HepG2 (cell line): ENCODE data around the gene TMEM222. TPM values are rescaled to one million over a fixed set of nuclear protein-coding genes. Genes with fewer than 3 reads are reported as not detected.

ENCODE experiments used
- ATAC-seq: fragments of 200-7000 bp; cut with Tn5 transposase; 3 replicates; pipeline ENCODE4 v1.9.1; 2020; ENCODE audit warnings: mild to moderate bottlenecking, moderate library complexity
- BruUV-seq: library from RNA; stranded (reverse); fragments of 400-500 nt; replicated peaks from 2 replicates; lab custom pipeline; 2021; lab: Mats Ljungman, UMichigan
- CTCF ChIA-PET: fragments of 300-600 bp; formaldehyde crosslinking; extraction: SDS; loops from one replicate; lab custom pipeline; 2021; ENCODE audit warnings: low total read pairs, inconsistent platforms, low intra/inter-chr PET ratio; lab: Yijun Ruan, JAX
- POLR2A ChIA-PET: fragments of 350-600 bp; sonication (Branson Sonifier 250); formaldehyde crosslinking; loops from one replicate; lab custom pipeline; 2020; ENCODE audit warnings: antibody characterized with exemption, inconsistent platforms; lab: Yijun Ruan, JAX
- DNase-seq: peaks from one replicate; pipeline ENCODE4 v3.0.0-alpha.2; 2015; ENCODE audit warnings: low spot score
- FAIRE-seq: peaks from 3 replicates; lab custom pipeline; 2011; peaks lifted over from hg19 to GRCh38; lab: Jason Lieb, UNC
- H2AFZ ChIP-seq: one replicate; pipeline ENCODE4 v1.6.1; 2011; ENCODE audit warnings: low read length, inconsistent platforms
- H3K27ac ChIP-seq: fragments of 300-600 bp; 3 replicates; pipeline ENCODE4 v1.8.0; 2011; ENCODE audit warnings: mixed run types, mild to moderate bottlenecking, mixed read lengths, low read length, inconsistent platforms; ENCODE audit not compliant: insufficient read depth; ENCODE audit errors: extremely low read length
- H3K27me3 ChIP-seq, 2 experiments: fragments of 200-600 bp in 1 of 2; 2 replicates in 1 of 2; 3 replicates in 1 of 2; pipeline versions ENCODE4 v1.6.0 to v1.8.0; 2011; ENCODE audit warnings: low read length in 2 of 2, mild to moderate bottlenecking in 2 of 2, moderate library complexity in 2 of 2, inconsistent platforms in 1 of 2; ENCODE audit not compliant: insufficient read depth in 2 of 2, control insufficient read depth in 1 of 2
- H3K36me3 ChIP-seq, 2 experiments: fragments of 200-600 bp in 1 of 2; replicated peaks in 1 of 2; 2 replicates in 1 of 2; 3 replicates in 1 of 2; pipeline versions ENCODE4 v1.5.1 to v1.8.0; 2011; ENCODE audit warnings: low read length in 2 of 2, inconsistent platforms in 1 of 2; ENCODE audit not compliant: insufficient read depth in 2 of 2, control insufficient read depth in 1 of 2
- H3K4me1 ChIP-seq: 2 replicates; pipeline ENCODE4 v1.5.1; 2012; ENCODE audit warnings: low read length, inconsistent platforms; ENCODE audit not compliant: insufficient read depth
- H3K4me2 ChIP-seq: 2 replicates; pipeline ENCODE4 v1.6.0; 2011; ENCODE audit warnings: low read depth, low read length, inconsistent platforms
- H3K4me3 ChIP-seq, 3 experiments: fragments of 200-600 bp in 1 of 3; sonication (generic), shearing (Covaris generic) in 1 of 3; replicated peaks in 1 of 3; 2 replicates each; pipeline ENCODE4 v1.5.1; 2011 to 2016; ENCODE audit warnings: low read length in 3 of 3, inconsistent platforms in 2 of 3, low read depth in 2 of 3, mild to moderate bottlenecking in 2 of 3, control low read depth in 1 of 3, mixed read lengths in 1 of 3; ENCODE audit not compliant: insufficient read depth in 1 of 3
- H3K79me2 ChIP-seq: one replicate; pipeline ENCODE4 v1.6.1; 2011; ENCODE audit warnings: low read length, inconsistent platforms; ENCODE audit not compliant: insufficient read depth
- H3K9ac ChIP-seq: 2 replicates; pipeline ENCODE4 v1.6.0; 2011; ENCODE audit warnings: mild to moderate bottlenecking, low read depth, low read length, inconsistent platforms; ENCODE audit not compliant: insufficient read depth
- H3K9me3 ChIP-seq: 2 replicates; pipeline ENCODE4 v1.5.1; 2012; ENCODE audit warnings: mild to moderate bottlenecking, low read length
- H4K20me1 ChIP-seq: 2 replicates; pipeline ENCODE4 v1.6.0; 2011; ENCODE audit warnings: inconsistent platforms, mild to moderate bottlenecking, low read length, moderate library complexity; ENCODE audit not compliant: insufficient read depth
- AGO1 ChIP-seq: fragments of 200-400 bp; formaldehyde crosslinking; IDR thresholded peaks from 2 replicates; pipeline ENCODE4 v1.6.1; 2017; ENCODE audit warnings: mild to moderate bottlenecking, low read depth, low read length, moderate library complexity; ENCODE audit not compliant: poor library complexity, severe bottlenecking
- HES4 ChIP-seq: sonication (generic); formaldehyde crosslinking; IDR thresholded peaks from 2 replicates; pipeline ENCODE4 v1.9.0; 2021; ENCODE audit warnings: mild to moderate bottlenecking, missing genetic modification reagents, borderline replicate concordance
- IKZF1 ChIP-seq: fragments of 450-650 bp; IDR thresholded peaks from 2 replicates; pipeline ENCODE4 v1.7.1; 2016
- KLF12 ChIP-seq: sonication (generic); formaldehyde crosslinking; IDR thresholded peaks from 2 replicates; pipeline ENCODE4 v1.4.0; 2020; ENCODE audit warnings: missing genetic modification reagents, borderline replicate concordance
- MAZ ChIP-seq, 2 experiments: sonication (generic) in 1 of 2; formaldehyde crosslinking in 1 of 2; IDR thresholded peaks; 2 replicates each; pipeline versions ENCODE4 v1.5.0 to v1.6.1; 2012 to 2020; ENCODE audit warnings: low read depth in 2 of 2, mild to moderate bottlenecking in 2 of 2, borderline replicate concordance in 1 of 2, improper control_type of control experiment in 1 of 2, low read length in 1 of 2, missing genetic modification reagents in 1 of 2, moderate library complexity in 1 of 2
- MTF1 ChIP-seq: sonication (generic); formaldehyde crosslinking; IDR thresholded peaks from 2 replicates; pipeline ENCODE4 v1.5.0; 2020; ENCODE audit warnings: missing genetic modification reagents
- NFKBIZ ChIP-seq: IDR thresholded peaks from 2 replicates; pipeline ENCODE4 v1.6.1; 2018; ENCODE audit warnings: missing genetic modification reagents, missing compliant biosample characterization
- SRF ChIP-seq: IDR thresholded peaks from 2 replicates; pipeline ENCODE4 v1.6.1; 2011; ENCODE audit warnings: mild to moderate bottlenecking, low read depth, low read length, moderate library complexity
- TBL1XR1 ChIP-seq: fragments of 150-350 bp; IDR thresholded peaks from 2 replicates; pipeline ENCODE4 v1.6.1; 2014; ENCODE audit warnings: borderline replicate concordance, low read length; ENCODE audit not compliant: partially characterized antibody
- ZNF232 ChIP-seq: sonication (generic); formaldehyde crosslinking; IDR thresholded peaks from 2 replicates; pipeline ENCODE4 v1.4.0; 2020; ENCODE audit warnings: missing genetic modification reagents, borderline replicate concordance
- ZNF317 ChIP-seq: sonication (generic); formaldehyde crosslinking; IDR thresholded peaks from 2 replicates; pipeline ENCODE4 v1.5.0; 2020; ENCODE audit warnings: mild to moderate bottlenecking, missing genetic modification reagents
- ZNF343 ChIP-seq: sonication (generic); formaldehyde crosslinking; IDR thresholded peaks from 2 replicates; pipeline ENCODE4 v1.4.0; 2020; ENCODE audit warnings: mild to moderate bottlenecking, missing genetic modification reagents
- ZNF367 ChIP-seq: sonication (generic); formaldehyde crosslinking; IDR thresholded peaks from 2 replicates; pipeline ENCODE4 v1.4.0; 2020; ENCODE audit warnings: missing genetic modification reagents, borderline replicate concordance
- ZNF430 ChIP-seq: sonication (generic); formaldehyde crosslinking; IDR thresholded peaks from 2 replicates; pipeline ENCODE4 v1.9.0; 2021; ENCODE audit warnings: mild to moderate bottlenecking, missing genetic modification reagents
- ZNF547 ChIP-seq: sonication (generic); formaldehyde crosslinking; IDR thresholded peaks from 2 replicates; pipeline ENCODE4 v1.5.1; 2020; ENCODE audit warnings: mild to moderate bottlenecking, missing genetic modification reagents
- ZNF552 ChIP-seq: sonication (generic); formaldehyde crosslinking; IDR thresholded peaks from 2 replicates; pipeline ENCODE4 v1.9.0; 2022; ENCODE audit warnings: missing genetic modification reagents, mild to moderate bottlenecking, borderline replicate concordance
- ZNF772 ChIP-seq: sonication (generic); formaldehyde crosslinking; IDR thresholded peaks from 2 replicates; pipeline ENCODE4 v1.5.0; 2020; ENCODE audit warnings: mild to moderate bottlenecking, missing genetic modification reagents
- WGBS: methylation state at CpG from one replicate; pipeline ENCODE4 v1.1.6; 2017; ENCODE audit warnings: low lambda C conversion rate; 5-methylcytosine and 5-hydroxymethylcytosine counted together
- in situ Hi-C: cut with HindIII; loops from 2 replicates; pipeline ENCODE4 v1.10.0; 2017; ENCODE audit warnings: low pct_unique_long_range_greater_than_20kb; ENCODE audit not compliant: extremely low pct_ligation_motif_present
- intact Hi-C: fragments of 100-400 bp; cut with micrococcal nuclease; formaldehyde crosslinking; loops from one replicate; pipeline ENCODE4 v1.10.0; 2022; ENCODE audit not compliant: unreplicated experiment
- polyA plus RNA-seq, 8 experiments: library from polyadenylated mRNA; depleted of rRNA in 3 of 8; stranded (reverse) in 7 of 8; unstranded in 1 of 8; fragments of >200 nt; fragmentation: Illumina TruSeq in 4 of 8; extraction: Trizol in 4 of 8; gene quantifications; 2 replicates each; pipeline versions ENCODE4 v1.2.1 to v1.2.3, GENCODE V29; 2011 to 2016; ENCODE audit warnings: low read depth in 4 of 8, missing spikeins in 1 of 8, mixed read lengths in 1 of 8; ENCODE audit not compliant: insufficient read depth in 1 of 8
- total RNA-seq, 5 experiments: library from RNA; depleted of rRNA; stranded (reverse); fragments of >200 nt; fragmentation: Illumina TruSeq; extraction: Trizol; gene quantifications; 2 replicates each; pipeline ENCODE4 v1.2.3, GENCODE V29; 2016; ENCODE audit warnings: low read depth in 1 of 5
- TF ChIP-seq, protein P1 (sequence below): sonication (generic); formaldehyde crosslinking; IDR thresholded peaks from 2 replicates; pipeline ENCODE4 v1.4.0; 2020; ENCODE audit warnings: missing genetic modification reagents

Gene TMEM222
- total and polyA plus RNA-seq, 2 of the 13 experiments (the other 11 are each of a cell fraction or from before 2014, with no cell fraction given), result 22.7 to 29.6 TPM

DNA sequence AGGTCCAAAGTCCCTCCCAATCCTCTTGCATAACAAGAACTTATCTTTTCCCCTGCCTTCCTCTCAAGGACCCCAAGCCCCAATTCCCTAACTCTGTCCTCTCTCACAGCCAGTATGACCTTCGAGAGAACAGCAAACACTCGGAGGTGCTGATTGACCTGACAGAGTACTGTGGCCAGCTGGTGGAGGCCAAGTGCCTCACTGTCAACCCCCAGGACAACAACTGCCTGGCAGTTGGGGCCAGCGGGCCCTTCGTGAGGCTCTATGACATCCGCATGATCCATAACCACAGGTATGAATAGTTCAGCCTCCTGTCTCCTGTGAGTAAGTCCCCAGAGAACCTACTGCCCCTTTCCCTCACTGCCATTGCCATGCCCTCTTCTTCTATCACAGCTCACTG lies 29.9 kb upstream of the TMEM222 start (continued):
- no peak for TF ChIP-seq AGO1
- TF ChIP-seq SRF, result no peak
- TF ChIP-seq MAZ (IDR thresholded peaks at IDR 0.05; ENCODE audit: borderline replicate concordance, low read depth, low read length), result no peak
- no peak for TF ChIP-seq MAZ (CRISPR knock-in tag; IDR thresholded peaks at IDR 0.05; ENCODE audit: low read depth)
- TF ChIP-seq HES4 (CRISPR knock-in tag), result no peak
- TF ChIP-seq, protein P1, sequence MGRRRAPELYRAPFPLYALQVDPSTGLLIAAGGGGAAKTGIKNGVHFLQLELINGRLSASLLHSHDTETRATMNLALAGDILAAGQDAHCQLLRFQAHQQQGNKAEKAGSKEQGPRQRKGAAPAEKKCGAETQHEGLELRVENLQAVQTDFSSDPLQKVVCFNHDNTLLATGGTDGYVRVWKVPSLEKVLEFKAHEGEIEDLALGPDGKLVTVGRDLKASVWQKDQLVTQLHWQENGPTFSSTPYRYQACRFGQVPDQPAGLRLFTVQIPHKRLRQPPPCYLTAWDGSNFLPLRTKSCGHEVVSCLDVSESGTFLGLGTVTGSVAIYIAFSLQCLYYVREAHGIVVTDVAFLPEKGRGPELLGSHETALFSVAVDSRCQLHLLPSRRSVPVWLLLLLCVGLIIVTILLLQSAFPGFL, result no peak

DNA sequence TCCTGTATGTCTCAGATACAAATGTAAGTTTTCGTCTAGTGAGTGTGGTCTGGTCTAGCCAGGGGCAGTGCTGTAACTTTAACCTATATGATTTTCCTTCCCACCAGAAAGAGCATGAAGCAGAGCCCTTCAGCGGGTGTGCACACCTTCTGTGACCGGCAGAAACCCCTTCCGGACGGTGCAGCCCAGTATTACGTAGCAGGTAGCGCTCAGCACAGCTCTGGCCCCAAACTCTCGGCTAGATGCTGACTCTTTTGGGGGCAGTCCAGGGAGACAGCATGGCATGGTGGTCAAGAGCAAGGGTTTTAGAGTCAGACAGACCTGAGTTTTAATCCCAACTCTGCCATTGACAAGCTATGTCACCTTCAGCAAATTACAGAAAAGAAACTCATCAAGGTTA lies 28.0 kb upstream of the TMEM222 start:
- DNase-seq (no peak), FAIRE-seq (no peak), ATAC-seq (no peak)
- no peak overlapping the region for H2AFZ ChIP-seq
- no peaks in the 10 kb centered on the region; the same call in 1 of the 2 replicates for H3K4me1 ChIP-seq
- BruUV-seq, result no TSS peak
- POLR2A ChIA-PET, result no interaction called here
- no peak overlapping the region for H3K27ac ChIP-seq
- H3K79me2 ChIP-seq, result no peaks in the 10 kb centered on the region
- H3K36me3 ChIP-seq, result peaks cover 0 to 24% of the 10 kb centered on the region in 2 experiments; a peak in 2 of 5 replicates
- H3K4me3 ChIP-seq, result no peak overlapping the region
- CTCF ChIA-PET, result no interaction called here
- 93% methylated on average over 8 of the region's 8 CpGs for WGBS
- H3K27me3 ChIP-seq, result no peaks in the 10 kb centered on the region
- no peak for TF ChIP-seq ZNF343 (CRISPR knock-in tag)
- TF ChIP-seq ZNF317 (CRISPR knock-in tag), result no peak
- no peak for TF ChIP-seq ZNF772 (CRISPR knock-in tag)
- no peak for TF ChIP-seq KLF12 (CRISPR knock-in tag)
- no peak for TF ChIP-seq TBL1XR1
- no peak for TF ChIP-seq ZNF232 (CRISPR knock-in tag)
- TF ChIP-seq NFKBIZ (CRISPR knock-in tag), result no peak
- TF ChIP-seq MTF1 (CRISPR knock-in tag), result no peak
- no peak for TF ChIP-seq ZNF552 (CRISPR knock-in tag)
- no peak for TF ChIP-seq IKZF1
- TF ChIP-seq ZNF367 (CRISPR knock-in tag), result no peak
- no peak for TF ChIP-seq ZNF547 (CRISPR knock-in tag)
- TF ChIP-seq ZNF430 (CRISPR knock-in tag), result no peak
- in situ Hi-C loops (loop anchor here (10.0 kb wide), 1 partner anchor 311 kb away; the partner anchor contains the start of gene AHDC1), intact Hi-C loops (no loop called here)
- no peak overlapping the region for H3K9ac ChIP-seq
- H4K20me1 ChIP-seq, result no peaks in the 10 kb centered on the region
- H3K9me3 ChIP-seq, result no peaks in the 10 kb centered on the region
- no peak overlapping the region for H3K4me2 ChIP-seq
